SKM-1 treated with dmso at 0.1 percent for 144 hours (cell line): ENCODE results near the gene NLRC5.
"Not testable (repeated sequence)": the region's sequence is repeated elsewhere in the genome, so short reads cannot be mapped to it uniquely, and the experiment has no call there.

Source experiments
- DNase-seq: peaks from one replicate; lab custom pipeline; 2025; ENCODE audit not compliant: unreplicated experiment; lab: John Stamatoyannopoulos, UW

Gene NLRC5

GRCh38 chr16:57000271-57001025, 11.1 kb downstream of the NLRC5 start:
- DNase-seq = no peak

DNA sequence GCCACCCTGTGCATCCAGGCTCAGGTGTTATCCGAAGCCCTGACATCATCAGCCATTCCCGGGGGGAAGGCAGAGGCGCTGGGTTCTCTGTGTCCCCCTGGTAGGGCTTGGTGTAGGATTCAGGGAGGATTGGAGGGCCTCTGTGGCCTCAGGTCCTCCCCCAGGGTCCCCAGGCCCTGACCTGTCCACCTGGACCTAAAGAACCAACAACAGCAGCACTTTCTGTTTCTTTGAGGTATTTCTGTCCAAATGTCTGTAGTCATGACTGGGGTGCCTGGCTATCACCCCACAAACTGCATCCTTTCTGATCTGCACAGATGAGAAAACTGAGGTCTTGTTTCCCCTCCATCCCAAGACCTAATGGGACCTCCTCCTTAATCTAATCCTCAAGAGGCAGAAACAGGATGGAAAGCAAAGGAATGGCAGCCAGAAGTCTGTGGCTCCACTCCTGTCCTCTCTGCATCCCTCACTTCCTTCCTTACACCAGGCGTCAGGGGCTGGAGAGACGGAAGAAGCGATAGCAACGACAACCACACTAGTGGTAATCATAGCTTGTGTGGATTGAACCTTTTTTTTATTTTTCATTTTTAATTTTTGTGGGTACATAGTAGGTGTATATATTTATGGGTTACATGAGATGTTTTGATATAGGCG, 11.8 kb downstream of the NLRC5 start:
- no peak for DNase-seq

DNA sequence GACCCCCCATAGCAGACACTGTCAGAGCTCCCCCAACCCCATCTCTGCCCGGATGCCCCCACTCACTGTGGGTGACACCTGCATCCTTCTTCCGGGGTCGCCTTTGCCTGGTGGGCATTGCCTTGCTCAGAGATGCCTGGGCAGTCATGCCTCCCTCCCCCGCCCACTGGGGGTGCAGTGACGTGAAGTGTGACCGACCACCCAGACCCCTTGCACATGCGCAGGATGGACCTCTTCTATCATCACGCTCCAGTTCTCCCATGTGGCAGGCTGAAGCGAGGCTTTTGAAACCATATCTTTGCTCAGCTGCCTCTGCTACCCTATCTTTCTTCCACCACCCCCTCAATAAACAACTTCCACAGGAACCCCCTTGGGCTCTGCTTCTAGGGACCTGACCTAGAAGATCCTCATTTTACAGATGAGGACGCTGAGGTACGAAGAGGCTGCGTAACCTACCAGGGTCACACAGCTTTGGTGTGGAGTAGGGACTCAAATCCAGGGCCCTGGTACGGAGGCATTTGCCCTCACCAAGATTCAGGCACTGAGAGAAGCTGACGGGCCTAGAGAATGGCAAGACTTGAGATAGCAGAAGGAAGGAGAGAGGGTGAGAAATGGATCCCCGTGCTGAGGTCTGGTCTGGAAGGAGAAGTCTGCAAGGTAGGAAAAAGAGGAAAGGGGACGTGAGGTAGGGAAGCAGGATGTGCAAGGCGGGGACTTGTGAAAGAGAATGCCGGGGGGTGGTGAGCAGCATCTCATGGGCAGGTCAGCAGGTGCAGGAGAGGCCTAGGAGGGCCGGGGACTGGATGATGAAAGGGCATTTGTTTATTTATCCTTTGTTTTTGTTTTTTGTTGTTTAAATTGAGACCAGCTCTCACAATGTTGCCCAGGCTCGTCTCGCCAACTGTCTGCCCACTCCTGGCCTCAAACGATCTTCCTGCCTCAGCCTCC, 14.4 kb downstream of the NLRC5 start:
- no peak for DNase-seq

- DNase-seq = no peak
These were observed 15.3 kb downstream of the NLRC5 start for GRCh38 chr16:57004387-57005250.

DNA sequence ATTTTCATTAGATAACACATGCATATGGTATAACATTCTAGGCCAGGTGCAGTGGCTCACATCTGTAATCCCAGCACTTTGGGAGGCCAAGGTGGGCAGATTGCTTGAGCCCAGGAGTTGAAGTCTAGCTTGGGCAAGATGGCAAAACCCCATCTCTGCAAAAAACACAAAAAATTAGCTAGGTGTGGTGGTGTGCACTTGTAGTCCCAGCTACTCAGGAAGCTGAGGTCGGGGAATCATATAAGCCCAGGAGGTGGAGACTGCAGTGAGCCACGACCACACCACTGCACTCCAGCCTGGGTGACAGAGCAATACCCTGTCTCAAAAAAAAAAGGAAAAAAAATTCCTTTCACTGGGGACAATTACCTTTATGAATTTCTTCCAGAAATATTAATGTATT, 16.2 kb downstream of the NLRC5 start:
- DNase-seq = not testable (repeated sequence)

DNA sequence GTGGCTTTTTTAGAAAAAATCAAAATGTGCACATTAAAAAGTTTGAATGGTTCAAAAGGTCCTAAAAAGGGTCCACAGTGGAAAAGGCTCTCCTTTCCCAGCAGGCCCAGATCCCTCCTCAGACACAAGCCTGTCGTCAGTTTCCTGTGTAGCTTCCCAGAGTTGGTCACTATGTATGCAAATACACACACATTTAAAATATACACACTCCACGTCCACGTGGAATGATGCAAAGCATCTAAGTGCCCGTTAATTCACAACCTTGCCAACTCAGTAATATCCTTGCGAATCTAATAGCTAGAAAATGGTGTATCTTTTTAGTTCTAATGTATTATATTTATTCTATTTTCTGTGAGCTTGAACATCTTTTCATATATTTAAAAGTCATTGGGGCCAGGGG, 17.7 kb downstream of the NLRC5 start:
- no peak for DNase-seq

- DNase-seq = no peak
These were observed 18.2 kb downstream of the NLRC5 start for GRCh38 chr16:57007530-57007929.

GRCh38 chr16:57008440-57008839, 19.1 kb downstream of the NLRC5 start:
- DNase-seq = no peak

GRCh38 chr16:57009643-57010170, 20.4 kb downstream of the NLRC5 start:
- no peak for DNase-seq

- no peak for DNase-seq
These were observed 23.0 kb downstream of the NLRC5 start for GRCh38 chr16:57012353-57012752.

DNA sequence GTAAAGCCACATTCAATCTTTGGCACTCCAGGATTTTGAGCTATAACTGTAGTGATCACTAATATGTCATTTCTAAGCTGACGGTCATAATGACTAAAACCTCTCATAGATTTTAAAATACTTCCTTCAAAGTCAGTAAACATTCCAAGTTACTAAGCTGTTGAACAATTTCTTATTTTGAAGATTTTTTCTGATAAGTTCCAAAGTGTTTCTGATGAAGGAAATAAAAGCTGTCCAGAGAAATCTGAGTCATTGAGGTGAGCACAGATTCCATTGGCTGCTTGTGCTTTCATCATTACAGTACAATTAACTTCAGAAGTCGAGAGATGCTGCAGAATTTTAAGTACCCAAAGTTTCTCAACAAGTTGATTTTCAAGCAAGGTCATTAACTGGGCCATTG, 23.9 kb downstream of the NLRC5 start:
- no peak for DNase-seq

- DNase-seq = no peak
These were observed 24.5 kb downstream of the NLRC5 start for GRCh38 chr16:57013902-57014301.

DNA sequence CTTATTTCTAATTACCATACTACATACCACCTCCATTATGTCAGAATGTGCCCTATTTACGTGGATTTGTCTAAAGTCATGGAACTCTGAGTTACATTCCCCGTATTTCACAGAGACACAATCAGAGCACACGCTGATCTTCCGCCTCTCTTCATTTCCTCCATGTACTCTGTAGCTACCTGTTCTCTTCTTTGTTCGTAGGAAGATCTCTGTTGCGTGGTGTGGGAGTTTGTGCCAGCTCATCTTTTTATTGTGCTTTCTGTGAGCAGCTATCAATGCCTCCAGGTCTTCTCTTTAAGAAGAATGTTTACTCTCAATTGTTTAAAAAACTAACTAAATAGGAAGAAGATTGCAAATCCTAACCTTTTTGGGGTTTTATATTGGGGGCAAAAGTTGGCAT, 26.9 kb downstream of the NLRC5 start:
- no peak for DNase-seq

DNA sequence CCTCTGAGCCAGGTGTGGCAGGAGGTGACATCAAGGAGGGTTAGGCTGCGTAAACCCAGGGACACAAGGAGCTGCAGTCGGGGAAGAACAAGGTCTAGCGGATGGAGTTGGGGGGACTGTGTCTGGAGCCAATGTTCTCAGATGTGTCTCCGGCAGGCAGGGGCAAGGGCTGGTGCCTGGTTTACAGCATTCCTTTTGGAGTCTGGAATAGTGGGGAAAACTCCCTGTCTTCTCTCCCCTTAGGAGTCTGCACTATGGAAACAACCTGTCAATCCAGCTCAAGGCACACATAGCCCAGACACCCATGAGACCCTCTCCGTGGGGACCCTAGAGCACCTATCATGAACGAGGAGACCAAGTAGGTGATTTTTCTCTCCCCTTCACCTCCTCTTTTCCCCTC, 27.5 kb downstream of the NLRC5 start:
- DNase-seq = no peak

DNA sequence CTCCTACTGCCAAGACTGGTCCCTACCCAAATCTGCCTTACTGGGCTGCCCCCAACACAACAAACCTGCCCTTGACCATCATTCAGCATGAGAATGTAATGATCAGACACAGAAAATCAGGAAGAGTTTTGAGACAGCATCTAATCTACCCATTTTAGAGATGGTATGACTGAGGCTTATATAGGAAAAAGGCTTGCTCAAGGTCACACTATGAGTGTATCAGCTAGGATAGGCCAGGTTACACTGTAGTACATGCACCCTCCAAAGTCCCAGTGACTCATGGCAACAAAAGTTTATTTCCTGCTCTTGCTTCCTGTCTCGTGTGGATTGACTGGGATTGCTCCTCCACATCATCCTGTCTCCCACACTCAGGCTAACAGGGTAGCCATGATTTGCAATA, 27.9 kb downstream of the NLRC5 start:
- no peak for DNase-seq

GRCh38 chr16:57019746-57020145, 30.4 kb downstream of the NLRC5 start:
- DNase-seq = no peak

- no peak for DNase-seq
These were observed 31.3 kb downstream of the NLRC5 start for GRCh38 chr16:57020651-57021050.

DNA sequence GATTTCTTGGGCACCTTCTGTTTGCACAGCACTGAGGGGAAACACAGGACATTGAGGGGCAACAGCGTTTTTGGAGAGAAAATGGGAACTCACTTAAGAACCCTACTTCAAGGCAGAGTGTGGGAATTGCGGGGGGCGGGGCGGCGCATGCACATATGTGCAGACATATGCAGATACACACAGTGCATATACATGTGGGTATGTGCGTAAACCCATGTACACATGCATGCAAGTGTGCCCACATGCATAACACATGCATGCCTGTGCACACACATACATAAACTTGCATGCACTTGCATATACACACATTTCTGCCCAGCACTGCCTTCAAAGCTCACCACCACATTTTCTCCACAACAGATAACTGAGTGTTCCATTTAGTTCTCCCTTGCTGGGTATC, 32.4 kb downstream of the NLRC5 start:
- DNase-seq = no peak

GRCh38 chr16:57022445-57022844, 33.1 kb downstream of the NLRC5 start:
- no peak for DNase-seq

DNA sequence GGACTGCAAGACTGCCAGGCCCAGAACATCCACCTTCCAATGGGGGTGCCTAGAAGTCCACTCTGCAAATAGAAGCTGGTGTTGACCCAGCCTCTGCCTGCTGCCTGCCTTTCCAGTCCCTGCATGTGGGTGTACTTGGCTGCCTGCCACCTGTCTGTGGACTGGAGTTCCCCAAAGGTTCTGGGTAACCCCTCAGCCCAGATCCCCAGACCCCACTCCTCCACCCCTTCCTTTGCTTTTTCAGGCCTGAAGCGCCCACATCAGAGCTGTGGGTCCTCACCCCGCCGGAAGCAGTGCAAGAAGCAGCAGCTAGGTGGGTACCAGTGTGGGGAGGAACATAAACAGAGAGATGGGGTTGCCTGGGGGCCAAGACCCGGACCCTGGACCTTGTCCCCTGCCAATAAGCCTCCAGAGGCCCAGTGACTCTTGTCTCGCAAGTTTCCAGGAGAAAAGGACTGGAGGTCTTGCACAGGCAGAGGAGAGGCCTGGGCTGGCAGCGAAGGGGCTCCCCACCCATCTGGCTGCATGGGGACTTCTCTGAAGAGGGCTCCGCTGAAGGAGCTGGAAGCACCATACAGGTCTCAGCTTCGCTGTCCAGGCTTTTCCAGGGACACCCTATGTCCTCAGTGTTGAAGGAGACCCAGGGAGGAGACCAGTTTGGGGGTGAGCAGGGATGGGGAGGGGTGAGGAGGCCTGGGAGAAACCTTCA, 34.3 kb downstream of the NLRC5 start:
- no peak for DNase-seq
